Uterus (tissue), 4 donors: Measurements from ENCODE around the gene CLEC3B. TPM values are rescaled to one million over a fixed set of nuclear protein-coding genes. Genes with fewer than 3 reads are reported as not detected.

Experiments
- DNase-seq, 2 donors: peaks; one replicate each; pipeline ENCODE4 v3.0.0-alpha.2; 2019 to 2020
- H3K27ac ChIP-seq, 2 donors: fragments of 200-600 bp; sonication (generic); 1 replicate in 1 of 2; 2 replicates in 1 of 2; pipeline ENCODE4 v1.5.1; 2016 to 2018
- H3K27me3 ChIP-seq, 2 donors: fragments of 200-600 bp; sonication (generic); one replicate each; pipeline ENCODE4 v1.5.1; 2018 to 2019; ENCODE audit warnings: control low read depth in 1 of 2
- H3K36me3 ChIP-seq, 2 donors: fragments of 200-600 bp; sonication (generic); one replicate each; pipeline ENCODE4 v1.5.1; 2019; ENCODE audit warnings: control low read depth in 1 of 2
- H3K4me1 ChIP-seq, 2 donors: fragments of 200-600 bp; sonication (generic); one replicate each; pipeline ENCODE4 v1.5.1; 2018 to 2019; ENCODE audit warnings: control low read depth in 1 of 2
- H3K4me3 ChIP-seq, 2 donors: fragments of 200-600 bp; sonication (generic); 1 replicate in 1 of 2; 2 replicates in 1 of 2; pipeline ENCODE4 v1.5.1; 2018 to 2019; ENCODE audit warnings: mild to moderate bottlenecking in 1 of 2
- H3K9me3 ChIP-seq, 2 donors: fragments of 200-600 bp; sonication (generic); one replicate each; pipeline ENCODE4 v1.5.1; 2019; ENCODE audit warnings: control low read depth in 1 of 2
- CTCF ChIP-seq, 4 experiments: fragments of 200-600 bp in 2 of 4; fragments of 450-650 bp in 2 of 4; sonication (generic) in 2 of 4; IDR thresholded peaks; one replicate each; pipeline ENCODE4 v1.5.1; 2016 to 2019; ENCODE audit warnings: antibody characterized with exemption in 4 of 4, mild to moderate bottlenecking in 2 of 4, moderate library complexity in 1 of 4
- POLR2A ChIP-seq, 2 donors: fragments of 450-650 bp; IDR thresholded peaks; one replicate each; pipeline ENCODE4 v1.6.1; 2016; ENCODE audit warnings: antibody characterized with exemption in 2 of 2, mild to moderate bottlenecking in 1 of 2, moderate library complexity in 1 of 2
- intact Hi-C: fragments of 100-400 bp; cut with DNase I; formaldehyde crosslinking; loops from one replicate; pipeline ENCODE4 v1.15.1; 2023; ENCODE audit warnings: low total_unique reads
- total RNA-seq, 4 donors: library from RNA; depleted of rRNA in 3 of 4; stranded (reverse); fragments of >200 nt in 3 of 4; gene quantifications; one replicate each; pipeline versions ENCODE4 v1.1.0 to v1.2.4, GENCODE V29; 2014 to 2023
- donor health status: DM: yes; HTN: yes; CAD: no.

Gene CLEC3B
- total RNA-seq, 4 donors from 2014 or later = 35.0 to 248 (median 62.6) TPM

GRCh38 chr3:45016916-45017315 lies 9.2 kb upstream of the CLEC3B start:
- Histone ChIP-seq H3K27ac (no peak overlapping the region), H3K4me3 (no peak overlapping the region), H3K4me1 (peaks cover 8 to 11% of the 10 kb centered on the region in 2 donors), H3K27me3 (no peaks in the 10 kb centered on the region), H3K9me3 (no peaks in the 10 kb centered on the region), H3K36me3 (no peaks in the 10 kb centered on the region)
- TF ChIP-seq POLR2A (IDR thresholded peaks at IDR 0.05) (no peak), CTCF (IDR thresholded peaks at IDR 0.05) (no peak)
- no peak for DNase-seq
- intact Hi-C loops = no loop called here

GRCh38 chr3:45017821-45018220 lies 8.3 kb upstream of the CLEC3B start:
- H3K27ac ChIP-seq = peak overlapping the region in 1 of 2 donors; percentile 33

GRCh38 chr3:45020534-45020933 lies 5.6 kb upstream of the CLEC3B start:
- H3K9me3 ChIP-seq = no peaks in the 10 kb centered on the region
- intact Hi-C loops = no loop called here
- DNase-seq = no peak
- no peaks in the 10 kb centered on the region for H3K36me3 ChIP-seq
- H3K27me3 ChIP-seq = no peaks in the 10 kb centered on the region
- TF ChIP-seq POLR2A (IDR thresholded peaks at IDR 0.05) = no peak
- no peak for TF ChIP-seq CTCF (IDR thresholded peaks at IDR 0.05)
- H3K4me1 ChIP-seq = no peaks in the 10 kb centered on the region
- no peak overlapping the region for H3K4me3 ChIP-seq
- no peak overlapping the region for H3K27ac ChIP-seq

More at GRCh38 chr3:45017821-45018220, 8.3 kb upstream of the CLEC3B start:
- Histone ChIP-seq H3K9me3 (no peaks in the 10 kb centered on the region), H3K4me3 (no peak overlapping the region), H3K36me3 (no peaks in the 10 kb centered on the region), H3K4me1 (peaks cover 4 to 10% of the 10 kb centered on the region in 2 donors), H3K27me3 (no peaks in the 10 kb centered on the region)
- intact Hi-C loops = no loop called here
- DNase-seq = no peak
- no peak for TF ChIP-seq CTCF (IDR thresholded peaks at IDR 0.05)
- no peak for TF ChIP-seq POLR2A (IDR thresholded peaks at IDR 0.05)

- Histone ChIP-seq H3K27ac (no peak overlapping the region), H3K4me3 (no peak overlapping the region), H3K9me3 (no peaks in the 10 kb centered on the region), H3K4me1 (peaks cover 0 to 7% of the 10 kb centered on the region in 2 donors), H3K36me3 (no peaks in the 10 kb centered on the region), H3K27me3 (no peaks in the 10 kb centered on the region)
- no peak for DNase-seq
- intact Hi-C loops = no loop called here
- TF ChIP-seq CTCF (IDR thresholded peaks at IDR 0.05) (no peak), POLR2A (IDR thresholded peaks at IDR 0.05) (no peak)
Measured at GRCh38 chr3:45021524-45022297, 4.4 kb upstream of the CLEC3B start.

- H3K27me3 ChIP-seq = no peaks in the 10 kb centered on the region
- no peak overlapping the region for H3K4me3 ChIP-seq
- H3K9me3 ChIP-seq = no peaks in the 10 kb centered on the region
- TF ChIP-seq POLR2A (IDR thresholded peaks at IDR 0.05) (no peak), CTCF (IDR thresholded peaks at IDR 0.05) (no peak)
- intact Hi-C loops = no loop called here
- no peak overlapping the region for H3K27ac ChIP-seq
- H3K36me3 ChIP-seq = no peaks in the 10 kb centered on the region
- peaks cover 0 to 7% of the 10 kb centered on the region in 2 donors for H3K4me1 ChIP-seq
- DNase-seq = no peak
Measured at GRCh38 chr3:45023675-45024074, 2.4 kb upstream of the CLEC3B start.
